Epithelial cell of prostate (primary cell): ENCODE measurements around the gene NAV3.
A peak's percentile ranks its signal among the peaks of the same experiment; 100 is the strongest.

Source experiments
- DNase-seq: peaks from one replicate; pipeline ENCODE4 v3.0.0-alpha.2; 2011; ENCODE audit warnings: low read depth, low spot score
- H3K27ac ChIP-seq: fragments of 450-650 bp; 2 replicates; pipeline ENCODE4 v1.5.1; 2017; ENCODE audit warnings: mild to moderate bottlenecking

Gene NAV3

DNA sequence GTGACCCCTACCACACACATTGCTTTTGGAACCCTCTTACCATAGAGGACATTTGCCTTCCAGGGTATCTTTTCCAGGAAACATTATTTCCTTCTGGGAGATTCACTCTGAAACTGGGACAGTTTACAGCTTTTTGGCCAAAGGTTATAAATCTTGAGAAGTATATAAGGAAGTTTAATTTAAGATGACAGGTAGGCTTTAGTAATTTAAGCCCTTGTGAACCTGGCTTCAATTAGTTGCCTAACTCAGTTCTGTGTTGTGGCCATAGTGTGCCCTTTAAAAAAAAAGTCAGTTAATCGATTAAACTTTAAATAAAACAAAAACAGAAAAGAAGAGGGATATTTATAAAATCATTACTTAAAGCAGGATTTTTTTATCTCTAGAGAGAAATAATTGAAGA is 142.9 kb downstream of the NAV3 start:
- no peak for DNase-seq
- no peak overlapping the region for H3K27ac ChIP-seq

DNA sequence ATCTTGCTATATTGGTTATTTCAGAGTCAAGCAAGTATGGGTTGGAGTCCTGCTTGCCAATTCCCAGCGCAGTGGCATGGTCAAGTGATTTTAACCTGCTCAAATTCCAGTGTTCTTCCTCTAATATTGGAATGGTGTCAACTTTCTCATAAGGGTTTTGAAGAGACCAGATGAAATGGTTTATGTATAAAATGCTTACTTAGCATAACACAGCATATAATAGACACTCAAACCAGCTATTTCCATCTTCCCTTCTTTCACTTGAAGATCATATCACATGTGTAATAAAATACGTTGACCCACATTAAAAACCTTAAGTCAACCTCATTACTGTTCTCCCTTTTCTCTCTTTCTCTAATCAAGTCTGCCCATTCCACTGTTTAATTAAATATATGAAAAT is 144.0 kb downstream of the NAV3 start:
- DNase-seq = no peak
- no peak overlapping the region for H3K27ac ChIP-seq

DNA sequence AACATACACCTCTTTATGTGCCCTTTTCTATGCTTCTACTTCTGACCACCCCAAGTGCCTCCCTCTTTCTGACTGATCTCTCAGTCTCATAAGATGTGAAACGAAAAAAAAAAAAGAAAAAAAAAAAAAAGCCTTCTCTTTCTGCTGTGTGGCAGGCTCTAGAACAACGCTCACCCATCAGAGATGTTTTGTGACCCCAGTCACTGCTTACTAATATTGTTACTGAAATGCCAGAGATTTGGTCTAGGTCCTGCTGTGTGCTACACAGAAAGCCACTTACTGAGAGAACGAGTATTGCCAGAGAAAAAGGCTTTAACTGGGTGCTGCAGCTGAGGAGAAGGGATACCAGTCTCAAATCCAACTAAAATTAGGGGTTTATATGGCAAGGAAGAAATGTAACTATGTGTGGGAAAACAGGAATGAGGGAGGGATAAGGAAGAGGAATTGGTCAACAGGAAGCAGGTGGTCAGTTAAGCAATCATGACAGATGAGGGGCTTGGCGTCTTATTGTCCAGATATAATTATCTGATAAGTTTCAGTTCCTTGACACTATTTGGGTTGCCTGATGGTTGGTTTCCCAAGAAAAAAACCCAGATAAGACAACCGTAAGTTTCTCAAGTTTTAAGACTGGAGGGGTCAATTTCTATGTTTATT is 149.0 kb downstream of the NAV3 start:
- H3K27ac ChIP-seq = no peak overlapping the region
- no peak for DNase-seq

DNA sequence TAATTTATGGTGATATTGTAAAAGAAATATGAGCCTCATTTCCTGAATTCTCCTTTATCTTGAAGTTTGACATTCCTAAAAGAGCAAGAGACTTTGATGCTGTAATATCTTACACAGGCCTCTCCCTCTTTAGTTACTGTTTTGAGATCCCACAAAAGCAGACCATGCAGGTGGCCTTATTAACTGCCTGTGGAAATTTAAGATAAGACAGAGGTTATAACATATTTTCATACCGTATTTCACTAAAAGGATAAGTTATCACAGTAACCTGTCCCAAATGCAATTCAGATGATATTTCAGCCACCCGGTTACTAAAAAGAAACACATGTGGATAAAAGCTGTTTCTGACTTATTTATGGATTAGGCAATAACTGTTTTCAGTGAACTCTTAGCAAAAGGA is 150.1 kb downstream of the NAV3 start:
- no peak for DNase-seq
- no peak overlapping the region for H3K27ac ChIP-seq

DNA sequence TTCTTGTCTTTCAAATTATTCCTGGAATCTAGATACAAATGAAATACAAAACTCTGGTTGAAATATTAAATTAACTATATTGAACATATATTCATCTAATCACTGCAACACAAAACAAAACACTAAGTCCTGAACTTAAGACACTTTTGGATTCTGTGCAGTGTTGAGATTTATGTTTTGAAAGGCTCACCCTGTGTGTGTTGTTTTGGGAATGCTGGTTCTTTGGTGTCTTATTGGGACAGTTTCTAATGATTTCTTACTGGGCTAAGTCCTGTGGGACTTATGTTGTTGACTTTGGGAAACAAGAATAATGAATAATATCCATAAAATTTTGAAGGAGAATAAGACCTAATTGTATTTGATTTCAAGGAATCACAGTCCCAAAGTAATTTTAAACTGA is 153.2 kb downstream of the NAV3 start:
- H3K27ac ChIP-seq = no peak overlapping the region
- DNase-seq = no peak

DNA sequence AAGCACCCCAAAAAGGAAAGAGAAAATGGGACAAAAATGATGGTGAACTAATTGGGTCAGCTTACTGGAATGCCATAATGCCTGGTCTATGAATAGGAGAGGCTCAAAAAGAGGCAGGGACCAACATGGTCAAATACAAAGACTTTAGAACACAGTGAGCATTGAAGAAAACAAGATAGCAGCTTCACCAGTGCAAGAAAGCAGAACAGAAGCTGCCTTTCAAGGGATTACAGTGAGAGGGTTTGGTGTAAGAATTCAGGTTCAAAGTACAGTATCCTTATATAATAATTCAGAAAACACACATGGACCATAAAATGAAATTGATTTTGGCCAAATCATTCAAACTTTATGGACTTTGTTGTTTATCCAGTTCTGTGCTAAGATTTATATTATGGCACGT is 162.1 kb downstream of the NAV3 start:
- DNase-seq = no peak
- H3K27ac ChIP-seq = no peak overlapping the region

DNA sequence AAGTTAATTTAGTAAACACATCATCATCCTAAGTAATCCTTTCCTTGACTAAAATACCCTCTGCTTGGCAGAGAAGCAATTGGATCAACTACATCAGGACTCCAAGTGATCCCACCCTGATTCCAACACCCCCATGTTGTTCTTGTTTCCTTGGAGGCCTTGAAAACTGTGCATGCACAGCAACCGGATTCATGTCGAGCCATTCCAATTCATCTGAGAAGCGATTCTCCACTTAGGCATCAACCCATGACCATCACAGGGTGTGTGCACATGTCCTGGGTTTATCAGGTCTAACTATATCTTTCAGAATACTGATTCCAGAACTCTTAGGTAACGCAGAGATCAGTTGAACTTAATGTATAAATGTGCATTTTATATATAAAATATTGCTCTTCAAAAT is 163.0 kb downstream of the NAV3 start:
- no peak for DNase-seq
- H3K27ac ChIP-seq = no peak overlapping the region

DNA sequence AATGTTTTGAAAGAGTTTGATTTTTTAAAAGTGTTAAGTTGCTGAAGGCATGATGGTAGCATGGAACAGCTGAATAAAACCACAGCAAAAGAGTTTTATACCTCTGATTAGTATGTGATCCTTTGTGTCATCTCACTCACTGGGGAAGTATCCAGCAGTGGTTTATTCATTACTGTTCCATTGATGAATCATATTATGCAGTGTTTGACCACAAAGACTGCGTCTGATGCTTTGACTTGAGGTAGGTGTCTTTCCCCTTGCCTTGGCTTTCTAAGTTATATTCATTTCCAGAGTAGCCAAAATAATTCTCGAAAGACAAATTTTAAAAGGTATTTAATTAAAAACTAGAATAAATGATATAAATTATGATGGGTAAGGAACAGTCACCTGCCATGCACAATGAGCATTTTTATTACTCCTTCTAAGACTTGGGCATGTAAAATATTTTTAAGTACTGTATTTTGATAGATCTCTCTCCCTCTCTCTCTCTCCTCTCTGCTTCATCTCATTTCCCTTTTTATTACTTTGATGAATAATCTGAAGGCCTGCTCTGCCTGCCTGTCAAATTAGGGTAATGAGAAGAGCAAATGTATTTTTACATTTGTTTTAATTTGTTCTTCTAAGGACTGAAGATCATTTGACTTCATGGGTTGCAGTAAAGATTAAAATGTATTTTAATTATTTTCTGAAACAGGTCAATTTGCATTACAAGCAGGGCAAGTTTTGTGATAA is 164.9 kb downstream of the NAV3 start:
- H3K27ac ChIP-seq = no peak overlapping the region
- DNase-seq = peak; percentile 58

DNA sequence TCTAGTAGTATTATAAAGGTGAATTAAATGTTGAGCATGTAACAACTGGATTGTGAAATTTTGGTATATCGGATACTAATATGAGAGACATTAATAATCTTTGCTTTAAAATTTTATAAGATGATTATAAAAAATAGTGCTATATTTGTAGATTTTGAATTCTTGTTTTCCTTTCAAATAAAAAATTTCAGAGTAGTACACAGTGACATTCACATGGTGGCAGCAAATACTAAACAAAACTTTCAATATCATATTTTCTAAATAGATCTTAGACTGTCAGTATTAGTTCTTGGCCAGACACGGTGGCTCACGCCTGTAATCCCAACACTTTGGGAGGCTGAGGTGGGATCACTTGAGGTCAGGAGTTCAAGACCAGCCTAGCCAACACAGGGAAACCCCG is 166.0 kb downstream of the NAV3 start:
- no peak overlapping the region for H3K27ac ChIP-seq
- no peak for DNase-seq

DNA sequence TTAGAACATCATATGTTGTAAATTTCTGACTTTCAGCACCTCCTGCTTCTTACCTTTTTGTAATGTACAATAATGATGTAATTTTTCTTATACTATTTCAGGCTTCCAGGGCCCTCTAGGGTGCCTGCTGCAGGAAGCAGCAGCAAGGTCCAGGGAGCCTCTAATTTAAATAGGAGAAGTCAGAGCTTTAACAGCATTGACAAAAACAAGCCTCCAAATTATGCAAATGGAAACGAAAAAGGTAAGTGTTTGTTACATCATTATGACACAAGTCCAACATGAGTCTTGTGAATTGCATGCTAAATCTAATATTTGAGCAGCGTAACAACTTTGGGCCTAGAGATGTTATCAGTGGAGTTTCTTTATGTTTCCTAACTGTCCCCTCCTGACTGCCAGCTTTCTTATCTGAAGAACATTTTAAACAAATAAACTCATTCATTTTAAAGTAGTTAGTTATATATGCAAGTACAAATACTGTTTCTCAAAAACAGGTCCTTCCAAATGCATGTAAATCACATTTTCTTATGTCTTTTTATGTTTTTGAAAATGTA is 167.6 kb downstream of the NAV3 start:
- no peak overlapping the region for H3K27ac ChIP-seq
- no peak for DNase-seq

DNA sequence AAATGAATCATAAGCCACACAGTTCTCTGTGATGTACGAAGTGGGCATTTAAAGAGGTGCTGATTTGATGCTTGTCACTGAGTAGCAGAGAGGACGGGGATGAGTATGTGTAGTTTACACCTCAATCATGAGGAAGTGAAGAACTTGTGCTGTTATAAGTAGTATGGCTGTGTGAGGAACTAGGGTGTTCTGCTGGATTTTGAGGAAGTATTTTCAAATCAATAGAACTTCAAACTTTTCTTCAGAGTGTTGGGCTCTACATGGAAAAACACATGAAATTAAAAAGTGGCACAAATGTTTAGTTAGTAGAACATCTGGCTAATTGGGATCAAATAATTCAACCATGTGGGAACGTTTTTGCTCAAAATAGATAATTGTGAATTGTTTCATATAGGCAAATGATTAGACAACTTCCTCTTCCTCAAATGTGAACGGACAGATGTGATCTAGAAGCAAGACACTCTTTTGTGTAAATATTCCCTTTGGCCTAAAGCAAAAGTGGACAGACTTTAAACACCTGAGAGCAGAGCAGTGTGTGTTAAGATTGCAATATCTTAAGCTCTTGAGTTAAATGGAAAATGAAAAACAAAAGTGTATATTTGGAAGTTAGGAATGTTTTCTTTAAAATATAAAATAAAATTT is 168.5 kb downstream of the NAV3 start:
- DNase-seq = no peak
- no peak overlapping the region for H3K27ac ChIP-seq

DNA sequence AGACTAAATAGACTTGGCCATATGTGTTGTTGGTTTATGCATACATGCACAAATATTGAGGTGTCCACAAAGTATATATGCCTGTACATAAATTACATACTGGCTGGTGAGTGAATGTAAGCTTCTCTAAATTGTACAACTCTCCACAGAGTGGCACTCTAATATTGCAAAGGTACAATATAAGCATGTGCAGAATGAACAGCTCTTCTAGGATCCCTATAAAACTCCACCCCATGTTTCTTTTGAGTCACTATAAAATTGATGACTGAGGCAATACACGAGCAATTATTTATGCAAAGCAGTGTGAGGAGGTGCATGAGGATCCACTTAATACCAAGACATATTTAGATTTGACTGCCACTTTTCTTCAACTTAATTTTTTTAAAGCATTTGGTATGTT is 172.2 kb downstream of the NAV3 start:
- no peak for DNase-seq
- H3K27ac ChIP-seq = no peak overlapping the region

DNA sequence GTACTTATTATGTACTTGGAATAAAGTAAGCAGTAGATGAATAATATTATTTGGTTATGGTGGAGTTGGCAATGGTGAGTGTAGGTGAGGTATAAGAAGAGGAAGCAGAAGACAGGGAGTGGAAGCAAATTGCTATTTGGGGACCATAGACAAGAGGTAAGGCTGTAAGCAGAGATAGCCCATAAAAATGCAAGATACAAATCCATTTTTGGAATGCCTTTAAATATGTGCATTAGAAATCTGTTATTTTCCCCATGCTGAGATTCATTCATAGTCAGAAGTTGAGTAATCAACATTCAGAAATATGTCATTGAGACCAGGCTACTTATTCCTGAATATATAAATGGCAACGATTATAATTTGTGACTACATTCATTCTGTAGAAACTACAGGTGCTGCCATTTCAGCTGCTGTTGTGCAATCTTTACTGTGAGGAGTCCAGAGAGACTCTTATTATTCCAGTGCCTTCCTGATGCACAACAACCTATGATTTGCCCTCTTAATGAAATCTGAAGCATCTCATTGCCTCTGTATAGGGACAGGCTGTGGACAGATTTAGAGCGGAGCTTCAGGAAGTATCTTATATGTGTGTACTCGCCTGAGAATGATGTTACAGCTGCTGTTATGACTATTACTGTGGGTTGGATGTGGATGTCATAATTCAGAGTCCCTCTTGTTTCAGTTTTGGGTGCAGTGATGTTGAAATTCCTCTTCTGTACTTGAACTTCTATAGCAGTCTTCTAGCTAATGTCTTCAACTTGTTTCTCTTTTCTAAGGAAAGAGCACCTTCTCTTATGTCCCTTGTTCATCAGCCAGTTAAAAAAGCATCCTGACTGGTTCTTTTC is 173.8 kb downstream of the NAV3 start:
- DNase-seq = no peak
- H3K27ac ChIP-seq = no peak overlapping the region

DNA sequence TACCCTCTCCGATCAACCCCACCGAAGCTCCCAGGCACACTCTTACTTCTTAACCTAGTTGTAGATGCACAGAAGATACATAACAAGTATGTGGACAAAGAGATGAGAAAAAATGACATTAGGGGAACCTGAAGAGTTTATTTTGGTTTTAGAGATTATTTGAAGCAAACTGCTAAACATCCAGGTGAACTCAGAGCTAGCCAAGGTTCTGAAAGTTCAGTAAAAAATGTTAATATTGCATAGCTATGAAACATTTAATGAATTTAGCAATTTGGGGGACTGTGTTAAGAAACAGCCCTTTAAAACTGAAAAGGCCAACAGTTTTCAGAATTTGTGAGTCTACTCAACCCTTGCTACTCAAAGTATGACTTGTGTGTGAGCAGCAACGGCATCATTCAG is 174.4 kb downstream of the NAV3 start:
- DNase-seq = no peak
- H3K27ac ChIP-seq = no peak overlapping the region

DNA sequence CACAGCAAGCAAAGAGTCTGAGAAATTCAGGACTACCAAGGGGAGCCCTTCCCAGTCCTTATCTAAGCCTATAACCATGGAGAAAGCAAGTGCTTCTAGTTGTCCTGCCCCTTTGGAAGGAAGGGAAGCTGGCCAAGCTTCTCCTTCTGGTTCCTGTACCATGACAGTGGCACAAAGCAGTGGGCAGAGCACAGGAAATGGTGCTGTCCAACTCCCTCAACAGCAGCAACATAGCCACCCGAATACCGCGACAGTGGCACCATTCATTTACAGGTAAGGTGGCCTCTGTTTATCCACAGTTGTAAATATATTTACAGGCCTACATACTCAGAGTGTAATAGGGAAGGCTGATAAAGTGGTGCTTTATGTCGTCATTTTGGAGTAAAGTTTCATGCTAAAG is 176.5 kb downstream of the NAV3 start:
- no peak for DNase-seq
- H3K27ac ChIP-seq = no peak overlapping the region

DNA sequence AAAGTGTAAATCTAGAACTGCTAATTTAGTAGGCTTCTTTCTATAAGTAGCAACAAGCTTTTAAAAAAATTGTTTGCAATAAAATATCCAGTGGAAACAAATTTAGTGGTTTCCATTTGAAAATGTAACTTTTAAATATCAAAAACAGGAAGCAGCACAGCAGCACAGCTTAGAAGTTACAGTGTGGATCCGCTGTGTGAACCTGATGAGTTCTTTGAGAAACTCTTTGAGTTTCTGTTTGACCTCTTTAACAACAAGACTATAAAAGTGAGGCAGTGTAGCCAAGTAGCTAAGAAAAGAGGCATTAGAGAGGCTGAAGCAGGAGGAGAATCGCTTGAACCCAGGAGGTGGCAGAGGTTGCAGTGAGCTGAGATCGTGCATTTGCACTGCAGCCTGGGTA is 178.3 kb downstream of the NAV3 start:
- no peak overlapping the region for H3K27ac ChIP-seq
- DNase-seq = no peak

DNA sequence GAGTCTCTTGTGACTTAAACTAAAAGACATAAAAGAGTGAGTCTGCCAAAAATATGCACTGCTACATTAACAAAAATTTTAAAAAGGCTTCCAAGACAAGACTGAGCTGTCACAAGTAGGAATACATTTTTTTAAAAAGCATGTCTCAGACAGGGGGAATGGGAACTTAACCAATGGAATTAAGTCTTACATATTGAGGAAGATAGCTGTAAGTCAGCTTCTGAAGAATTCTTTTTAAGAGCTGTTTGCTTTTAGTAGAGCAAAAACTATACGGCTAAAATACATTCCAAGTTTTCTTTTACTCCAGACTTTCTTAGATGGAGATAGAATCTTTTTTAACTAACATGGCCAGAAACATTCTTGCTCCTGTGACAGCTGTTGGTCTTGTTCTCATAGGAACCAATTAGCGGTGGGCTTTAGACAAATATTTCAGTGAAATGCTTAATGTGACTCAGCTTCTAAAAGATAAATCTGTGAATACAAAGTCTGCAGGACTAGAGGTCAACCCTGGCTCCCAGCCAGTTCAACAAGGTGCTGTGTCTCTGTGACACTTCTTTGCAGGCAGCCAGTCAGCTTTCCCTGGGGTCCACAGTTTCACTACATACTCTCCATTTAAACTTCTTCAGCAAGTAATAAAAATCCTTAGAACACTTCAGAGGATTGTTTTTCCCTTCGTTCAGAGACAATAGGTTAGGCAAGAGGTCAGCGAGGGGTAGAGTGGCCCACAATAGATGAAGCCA is 187.6 kb downstream of the NAV3 start:
- no peak for DNase-seq
- no peak overlapping the region for H3K27ac ChIP-seq

DNA sequence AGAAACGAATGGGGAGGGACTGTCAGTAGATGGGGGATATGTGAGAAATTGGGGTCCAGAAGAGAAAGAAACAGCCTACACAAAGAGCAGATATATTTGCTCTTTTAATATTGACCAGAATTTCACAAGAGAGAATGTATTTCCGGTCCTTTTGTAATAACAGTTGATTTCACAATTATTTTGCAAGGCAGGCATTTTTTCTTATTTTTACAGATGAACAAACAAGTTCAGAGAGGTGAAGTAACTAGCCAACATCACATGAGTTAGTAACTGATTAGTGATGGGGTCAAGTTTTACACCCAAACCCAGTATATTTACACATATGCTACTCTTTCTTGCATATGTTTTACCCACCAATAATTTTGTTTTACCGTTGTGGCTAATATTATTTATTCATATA is 188.2 kb downstream of the NAV3 start:
- DNase-seq = no peak
- no peak overlapping the region for H3K27ac ChIP-seq

DNA sequence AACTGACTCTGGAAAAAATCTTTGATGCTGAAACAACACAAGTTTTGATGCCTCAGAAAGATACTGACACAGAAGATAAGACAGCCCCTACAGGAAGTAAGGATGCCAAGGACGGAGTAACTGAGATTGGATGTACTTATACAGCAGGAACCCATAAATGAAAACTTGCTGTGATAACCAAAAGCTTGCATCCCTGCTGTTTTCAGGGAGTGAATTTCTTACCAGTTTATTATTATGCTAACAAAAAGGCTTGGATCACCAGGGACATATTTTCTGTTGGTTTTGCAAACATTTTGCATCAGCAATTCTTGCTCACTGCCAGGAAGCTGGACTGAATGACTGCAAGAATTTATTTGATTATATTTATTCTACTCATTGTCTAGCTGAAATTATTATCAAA is 197.7 kb downstream of the NAV3 start:
- DNase-seq = no peak
- H3K27ac ChIP-seq = no peak overlapping the region

DNA sequence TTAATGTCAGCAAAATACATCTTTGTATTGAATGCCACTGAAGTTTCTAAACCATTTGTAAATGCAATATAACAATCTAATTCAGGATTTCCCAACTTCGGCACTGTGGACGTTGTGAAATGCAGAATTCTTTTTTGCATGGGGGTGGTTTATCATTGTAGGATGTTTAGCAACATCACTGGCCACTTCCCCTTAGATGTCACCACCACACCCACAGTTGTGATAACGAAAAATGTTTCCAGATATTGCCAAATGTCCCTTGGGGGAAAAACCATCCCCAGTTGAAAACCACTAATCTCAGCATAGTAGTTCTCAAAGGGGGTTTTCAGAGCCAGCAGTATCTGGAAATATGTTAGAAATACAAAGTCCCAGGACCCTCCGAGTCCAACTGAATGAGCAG is 203.3 kb downstream of the NAV3 start:
- DNase-seq = no peak
- H3K27ac ChIP-seq = no peak overlapping the region
